Panc1 (cell line): Measurements from ENCODE around the gene IST1.

Experiments used
- POLR2AphosphoS5 ChIP-seq: IDR thresholded peaks from 2 replicates; pipeline ENCODE4 v1.6.1; 2012; ENCODE audit warnings: mild to moderate bottlenecking, low read depth, low read length, moderate library complexity
- SIN3A ChIP-seq: IDR thresholded peaks from 2 replicates; pipeline ENCODE4 v1.6.1; 2012; ENCODE audit warnings: low read depth, mild to moderate bottlenecking, low read length, moderate library complexity, borderline replicate concordance; ENCODE audit not compliant: insufficient read depth
- TF ChIP-seq, protein P1 (sequence below): fragments of 450-650 bp; IDR thresholded peaks from 2 replicates; pipeline ENCODE4 v1.5.1; 2017; ENCODE audit warnings: mild to moderate bottlenecking
- TF ChIP-seq, protein P2 (sequence below), 2 experiments: IDR thresholded peaks; 2 replicates each; pipeline ENCODE4 v1.6.1; 2011 to 2012; ENCODE audit warnings: low read depth in 2 of 2, control low read depth in 1 of 2, low read length in 1 of 2, mild to moderate bottlenecking in 1 of 2, moderate library complexity in 1 of 2; ENCODE audit not compliant: insufficient read depth in 1 of 2

DNA sequence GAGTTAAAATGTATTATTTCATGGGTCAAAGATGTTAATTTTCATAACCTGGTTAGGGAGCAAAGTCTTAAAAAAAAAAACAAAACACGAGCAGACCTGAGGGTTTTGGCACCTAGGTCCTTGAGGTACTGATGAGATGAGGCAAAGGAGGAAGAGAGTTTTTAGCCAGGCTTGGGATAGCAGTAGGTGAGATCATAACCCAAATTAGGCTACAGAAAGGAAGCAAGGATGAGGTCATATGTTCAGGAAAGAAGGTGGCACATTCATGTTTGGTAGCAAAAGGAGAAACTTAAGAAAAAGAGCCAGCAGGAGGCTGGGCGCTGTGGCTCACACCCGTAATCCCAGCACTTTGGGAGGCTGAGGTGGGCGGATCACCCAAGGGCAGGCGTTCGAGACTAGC, 46.7 kb upstream of the IST1 start:
- TF ChIP-seq, protein P1, sequence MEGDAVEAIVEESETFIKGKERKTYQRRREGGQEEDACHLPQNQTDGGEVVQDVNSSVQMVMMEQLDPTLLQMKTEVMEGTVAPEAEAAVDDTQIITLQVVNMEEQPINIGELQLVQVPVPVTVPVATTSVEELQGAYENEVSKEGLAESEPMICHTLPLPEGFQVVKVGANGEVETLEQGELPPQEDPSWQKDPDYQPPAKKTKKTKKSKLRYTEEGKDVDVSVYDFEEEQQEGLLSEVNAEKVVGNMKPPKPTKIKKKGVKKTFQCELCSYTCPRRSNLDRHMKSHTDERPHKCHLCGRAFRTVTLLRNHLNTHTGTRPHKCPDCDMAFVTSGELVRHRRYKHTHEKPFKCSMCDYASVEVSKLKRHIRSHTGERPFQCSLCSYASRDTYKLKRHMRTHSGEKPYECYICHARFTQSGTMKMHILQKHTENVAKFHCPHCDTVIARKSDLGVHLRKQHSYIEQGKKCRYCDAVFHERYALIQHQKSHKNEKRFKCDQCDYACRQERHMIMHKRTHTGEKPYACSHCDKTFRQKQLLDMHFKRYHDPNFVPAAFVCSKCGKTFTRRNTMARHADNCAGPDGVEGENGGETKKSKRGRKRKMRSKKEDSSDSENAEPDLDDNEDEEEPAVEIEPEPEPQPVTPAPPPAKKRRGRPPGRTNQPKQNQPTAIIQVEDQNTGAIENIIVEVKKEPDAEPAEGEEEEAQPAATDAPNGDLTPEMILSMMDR: no peak
- TF ChIP-seq, protein P2, sequence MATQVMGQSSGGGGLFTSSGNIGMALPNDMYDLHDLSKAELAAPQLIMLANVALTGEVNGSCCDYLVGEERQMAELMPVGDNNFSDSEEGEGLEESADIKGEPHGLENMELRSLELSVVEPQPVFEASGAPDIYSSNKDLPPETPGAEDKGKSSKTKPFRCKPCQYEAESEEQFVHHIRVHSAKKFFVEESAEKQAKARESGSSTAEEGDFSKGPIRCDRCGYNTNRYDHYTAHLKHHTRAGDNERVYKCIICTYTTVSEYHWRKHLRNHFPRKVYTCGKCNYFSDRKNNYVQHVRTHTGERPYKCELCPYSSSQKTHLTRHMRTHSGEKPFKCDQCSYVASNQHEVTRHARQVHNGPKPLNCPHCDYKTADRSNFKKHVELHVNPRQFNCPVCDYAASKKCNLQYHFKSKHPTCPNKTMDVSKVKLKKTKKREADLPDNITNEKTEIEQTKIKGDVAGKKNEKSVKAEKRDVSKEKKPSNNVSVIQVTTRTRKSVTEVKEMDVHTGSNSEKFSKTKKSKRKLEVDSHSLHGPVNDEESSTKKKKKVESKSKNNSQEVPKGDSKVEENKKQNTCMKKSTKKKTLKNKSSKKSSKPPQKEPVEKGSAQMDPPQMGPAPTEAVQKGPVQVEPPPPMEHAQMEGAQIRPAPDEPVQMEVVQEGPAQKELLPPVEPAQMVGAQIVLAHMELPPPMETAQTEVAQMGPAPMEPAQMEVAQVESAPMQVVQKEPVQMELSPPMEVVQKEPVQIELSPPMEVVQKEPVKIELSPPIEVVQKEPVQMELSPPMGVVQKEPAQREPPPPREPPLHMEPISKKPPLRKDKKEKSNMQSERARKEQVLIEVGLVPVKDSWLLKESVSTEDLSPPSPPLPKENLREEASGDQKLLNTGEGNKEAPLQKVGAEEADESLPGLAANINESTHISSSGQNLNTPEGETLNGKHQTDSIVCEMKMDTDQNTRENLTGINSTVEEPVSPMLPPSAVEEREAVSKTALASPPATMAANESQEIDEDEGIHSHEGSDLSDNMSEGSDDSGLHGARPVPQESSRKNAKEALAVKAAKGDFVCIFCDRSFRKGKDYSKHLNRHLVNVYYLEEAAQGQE (IDR thresholded peaks at IDR 0.05; ENCODE audit: insufficient read depth in 1 of 2, low read depth in 2 of 2, low read length in 1 of 2): no peak
- TF ChIP-seq POLR2AphosphoS5 (no peak), SIN3A (no peak)
